ENCODE measurements around the gene COL27A1. TPM values are rescaled to one million over a fixed set of nuclear protein-coding genes. Genes with fewer than 3 reads are reported as not detected.

COL27A1 gene
- total RNA-seq, 2 experiments from 2014 or later = 4.0 to 4.1 TPM

DNA sequence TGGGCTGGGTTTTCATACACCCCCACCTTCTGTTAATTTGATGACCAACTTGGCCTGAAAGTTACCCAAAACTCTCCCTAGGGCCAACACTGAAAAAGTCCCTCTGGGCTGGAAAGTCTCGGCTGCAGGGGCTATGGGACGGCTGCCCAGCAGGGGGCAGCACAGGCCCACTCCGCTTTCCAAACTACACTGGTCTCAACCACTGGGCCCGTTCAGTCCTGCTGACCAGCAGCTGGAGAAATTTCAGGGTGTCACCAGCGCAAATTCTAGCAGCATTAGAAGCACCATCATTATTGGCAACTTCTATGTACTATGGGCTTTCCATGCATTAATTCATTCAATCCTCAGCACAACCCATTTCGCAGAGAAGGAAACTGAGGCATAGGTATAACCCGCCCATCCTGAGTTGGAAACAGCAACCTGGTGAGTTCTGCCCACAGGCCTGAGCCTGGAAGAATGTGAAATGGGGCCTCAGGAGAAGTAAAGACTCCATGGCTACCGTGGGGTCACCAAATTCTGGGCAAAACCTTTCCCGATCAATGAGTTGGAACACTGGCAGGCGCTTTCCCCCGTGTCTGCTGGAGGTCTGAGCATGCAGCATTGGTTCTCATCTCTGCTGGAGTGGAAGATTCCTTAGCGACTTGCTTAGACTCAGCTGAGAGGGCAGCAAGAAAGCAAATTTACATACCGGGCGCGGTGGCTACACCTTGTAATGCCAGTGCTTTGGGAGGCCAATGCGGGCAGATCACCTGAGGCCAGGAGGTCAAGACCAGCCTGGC is 184.0 kb downstream of the COL27A1 start:
- Mint-ChIP-seq H3K27me3 (no peaks in the 10 kb centered on the region), H3K9me3 (peaks cover 3% of the 10 kb centered on the region), H3K36me3 (peaks cover 72% of the 10 kb centered on the region), H3K27ac (peak overlapping the region; percentile 64), H3K4me1 (ENCODE audit: low read depth) (peaks cover 3% of the 10 kb centered on the region), H3K4me3 (no peak overlapping the region)
- intact Hi-C loops (cut with micrococcal nuclease) = loop anchor here (1.0 to 2.0 kb wide), 3 partner anchors 10 to 59 kb away; partner anchors contain the start of gene AKNA
- ChIA-PET CTCF (interaction anchor here (0.7 to 3.5 kb wide), 16 partner anchors 10 to 314 kb away, joined by 3 to 46 read pairs (median 3); partner anchors contain the start of gene AKNA), POLR2A (interaction anchor here (2.1 kb wide), 1 partner anchor 9 kb away, joined by 7 read pairs; no protein-coding TSS in a partner anchor)
- peak; percentile 71 for DNase-seq

DNA sequence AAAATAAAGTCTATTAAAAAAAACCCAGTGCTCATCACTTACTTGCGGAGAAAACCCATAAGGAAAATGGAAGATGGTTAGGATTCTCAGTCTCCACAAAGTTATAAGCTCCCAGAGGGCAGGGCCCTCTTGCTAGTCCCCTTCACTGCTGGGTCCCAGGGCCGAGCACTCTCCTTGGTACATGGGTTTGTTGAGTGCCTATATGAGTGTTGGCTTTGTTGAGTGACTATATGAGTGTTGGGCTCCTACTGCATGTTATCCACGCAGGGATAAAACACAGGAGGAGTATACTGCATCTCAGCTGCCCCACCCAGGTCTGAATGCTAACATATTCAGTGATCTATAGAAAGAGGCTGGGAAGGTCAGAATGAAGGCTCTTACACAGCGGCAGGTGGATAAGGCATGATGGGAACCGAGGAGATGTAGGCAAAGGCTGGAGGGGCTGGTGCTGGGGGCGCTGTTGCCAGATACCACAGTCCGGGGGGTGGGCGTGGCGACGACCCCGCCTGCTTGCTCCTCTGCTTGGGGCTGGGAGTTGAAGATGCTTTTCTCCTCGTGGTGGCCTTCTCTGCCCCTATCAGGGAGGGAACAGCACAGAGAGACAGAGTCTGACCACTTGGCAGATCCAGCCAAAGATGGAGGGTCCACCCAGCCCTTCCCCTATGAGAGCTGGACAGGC is 186.0 kb downstream of the COL27A1 start:
- H3K27ac Mint-ChIP-seq = peak overlapping the region; percentile 58
- ChIA-PET POLR2A (interaction anchor here (0.7 kb wide), 1 partner anchor 44 kb away, joined by 3 read pairs; no protein-coding TSS in a partner anchor), CTCF (interaction anchor here (1.2 to 3.5 kb wide), 2 partner anchors 46 to 64 kb away, joined by 3 to 46 read pairs; partner anchors contain the start of gene AKNA)
- H3K4me3 Mint-ChIP-seq = no peak overlapping the region
- H3K36me3 Mint-ChIP-seq = peaks cover 75% of the 10 kb centered on the region
- H3K27me3 Mint-ChIP-seq = no peaks in the 10 kb centered on the region
- intact Hi-C loops (cut with micrococcal nuclease) = loop anchor here (10.0 kb wide), 1 partner anchor 144 kb away; no protein-coding TSS in a partner anchor
- no peak for DNase-seq
- peaks cover 3% of the 10 kb centered on the region for H3K4me1 Mint-ChIP-seq (ENCODE audit: low read depth)
- no peaks in the 10 kb centered on the region for H3K9me3 Mint-ChIP-seq

DNA sequence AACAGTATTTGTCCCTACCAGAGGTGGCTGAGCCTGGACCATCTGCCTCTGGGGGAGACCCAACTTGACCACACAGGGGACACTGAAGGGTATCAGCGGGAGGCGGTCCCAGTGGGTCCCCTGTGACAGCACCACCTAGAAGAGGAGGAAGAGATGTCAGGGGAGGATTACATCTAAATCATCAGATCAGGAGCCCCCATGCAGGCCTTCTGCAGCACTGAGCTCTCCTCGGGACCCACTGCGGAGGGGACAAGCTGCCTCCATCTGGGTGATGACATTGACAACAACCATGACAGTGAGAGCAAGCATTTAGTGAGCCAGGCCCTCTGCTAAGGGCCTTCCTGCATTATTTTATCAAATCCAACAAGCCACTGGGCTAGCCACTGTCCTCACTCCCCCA is 186.7 kb downstream of the COL27A1 start:
- Mint-ChIP-seq H3K27ac (no peak overlapping the region), H3K9me3 (no peaks in the 10 kb centered on the region), H3K27me3 (no peaks in the 10 kb centered on the region), H3K4me3 (no peak overlapping the region), H3K36me3 (peaks cover 76% of the 10 kb centered on the region), H3K4me1 (ENCODE audit: low read depth) (peaks cover 3% of the 10 kb centered on the region)
- intact Hi-C loops (cut with micrococcal nuclease) = loop anchor here (10.0 kb wide), 1 partner anchor 143 kb away; no protein-coding TSS in a partner anchor
- ChIA-PET POLR2A (interaction anchor here (0.7 kb wide), 1 partner anchor 44 kb away, joined by 3 read pairs; no protein-coding TSS in a partner anchor), CTCF (no interaction called here)
- DNase-seq = no peak

DNA sequence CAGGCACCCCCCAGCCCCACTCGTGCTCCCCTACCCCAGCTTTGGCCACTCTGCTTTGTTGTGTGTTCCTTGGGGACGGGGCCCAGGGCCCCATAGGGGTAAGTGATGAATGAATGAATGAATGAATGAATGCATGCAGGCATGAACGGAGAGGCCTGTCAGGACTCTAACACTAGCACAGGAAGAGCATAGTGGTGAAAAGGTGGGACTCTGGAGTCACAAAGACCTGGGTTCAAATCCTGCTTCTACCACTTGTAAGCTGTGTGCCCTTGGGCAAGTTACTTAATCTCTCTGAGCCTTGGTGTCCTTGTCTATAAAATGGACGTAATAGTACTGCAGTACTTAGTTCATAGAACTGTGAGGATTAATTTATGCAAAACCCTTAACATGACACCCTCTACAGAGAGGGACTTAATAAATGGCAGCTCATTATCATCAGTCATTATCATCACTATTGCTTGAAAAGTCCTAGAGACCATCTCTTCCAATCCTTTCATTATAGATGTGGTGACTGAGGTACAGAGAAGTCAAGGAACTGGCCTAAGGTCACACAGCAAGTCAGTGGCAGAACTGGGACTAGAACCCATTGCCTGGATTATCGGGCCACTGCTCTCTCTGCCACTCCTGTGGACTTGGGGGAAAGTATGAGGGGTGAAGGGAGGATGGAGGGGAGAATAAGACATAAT is 187.6 kb downstream of the COL27A1 start:
- Mint-ChIP-seq H3K4me1 (ENCODE audit: low read depth) (peaks cover 6% of the 10 kb centered on the region), H3K4me3 (no peak overlapping the region), H3K27ac (peak overlapping the region; percentile 66), H3K36me3 (peaks cover 75% of the 10 kb centered on the region), H3K9me3 (no peaks in the 10 kb centered on the region), H3K27me3 (no peaks in the 10 kb centered on the region)
- no peak for DNase-seq
- ChIA-PET CTCF (interaction anchor here (1.3 kb wide), 1 partner anchor 63 kb away, joined by 3 read pairs; no protein-coding TSS in a partner anchor), POLR2A (no interaction called here)
- intact Hi-C loops (cut with micrococcal nuclease) = loop anchor here (10.0 kb wide), 1 partner anchor 142 kb away; no protein-coding TSS in a partner anchor

DNA sequence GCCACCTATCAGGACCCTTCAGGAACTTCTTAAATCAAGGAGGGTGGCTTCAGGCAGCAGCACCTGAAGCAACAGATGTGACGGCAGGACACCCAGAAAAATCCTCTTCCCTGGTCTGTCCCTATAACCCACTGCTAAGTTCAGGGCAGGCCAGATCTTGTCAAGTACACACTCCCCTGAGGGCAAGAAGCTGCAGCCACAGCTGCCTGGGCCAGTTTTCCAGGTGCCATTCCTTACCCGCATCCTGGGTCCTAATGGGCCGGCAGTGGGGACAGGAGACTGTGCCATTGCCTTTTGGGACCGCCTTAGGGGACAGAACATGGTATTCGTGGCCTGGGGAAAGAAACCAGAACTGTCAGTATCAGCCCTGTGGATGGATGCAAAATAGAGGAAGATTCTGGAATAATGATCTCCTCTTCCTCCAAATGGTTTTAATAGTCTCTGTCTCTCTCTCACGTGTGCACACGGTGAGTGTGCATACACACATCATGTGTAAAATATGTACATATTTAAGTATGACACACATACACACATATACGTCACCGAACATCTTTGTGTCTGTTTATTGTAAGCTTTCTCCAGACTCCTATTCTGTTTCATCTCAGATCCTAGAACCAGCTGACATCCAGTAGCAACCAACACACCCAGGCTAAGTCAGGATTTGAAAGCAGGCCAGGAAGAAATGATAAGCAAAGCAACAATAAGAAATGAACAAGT is 188.3 kb downstream of the COL27A1 start:
- peaks cover 77% of the 10 kb centered on the region for H3K36me3 Mint-ChIP-seq
- H3K4me1 Mint-ChIP-seq (ENCODE audit: low read depth) = peaks cover 13% of the 10 kb centered on the region
- intact Hi-C loops (cut with micrococcal nuclease) = loop anchor here (10.0 kb wide), 1 partner anchor 141 kb away; no protein-coding TSS in a partner anchor
- no peaks in the 10 kb centered on the region for H3K27me3 Mint-ChIP-seq
- no peaks in the 10 kb centered on the region for H3K9me3 Mint-ChIP-seq
- ChIA-PET CTCF (interaction anchor here (1.0 to 1.7 kb wide), 3 partner anchors 54 to 310 kb away, joined by 3 to 6 read pairs (median 3); no protein-coding TSS in a partner anchor), POLR2A (no interaction called here)
- no peak overlapping the region for H3K4me3 Mint-ChIP-seq
- DNase-seq = no peak
- peak overlapping the region; percentile 66 for H3K27ac Mint-ChIP-seq

DNA sequence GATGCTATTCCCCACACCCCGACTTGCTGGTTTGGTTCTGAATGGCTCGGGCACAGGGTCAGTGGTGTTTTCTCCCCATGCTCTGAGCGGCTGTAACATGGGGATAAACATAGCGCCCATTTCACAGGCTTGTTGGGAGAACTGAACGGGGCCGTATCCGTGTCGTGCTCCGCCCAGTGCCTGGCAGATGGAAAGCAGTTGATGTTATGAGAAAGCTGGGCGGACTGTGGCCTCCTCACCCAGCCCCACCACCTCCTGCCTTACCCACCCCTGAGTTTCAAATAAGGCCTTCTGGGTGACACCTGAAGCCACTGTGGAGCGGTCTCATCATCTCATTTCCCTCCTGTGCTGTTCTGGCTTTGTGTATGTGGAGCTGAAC is 188.8 kb downstream of the COL27A1 start:
- CTCF ChIA-PET = interaction anchor here (1.0 to 1.7 kb wide), 3 partner anchors 53 to 310 kb away, joined by 3 to 6 read pairs (median 4); no protein-coding TSS in a partner anchor
- intact Hi-C loops (cut with micrococcal nuclease) = loop anchor here (10.0 kb wide), 1 partner anchor 141 kb away; no protein-coding TSS in a partner anchor
- POLR2A ChIA-PET = interaction anchor here (1.4 kb wide), 1 partner anchor 42 kb away, joined by 4 read pairs; no protein-coding TSS in a partner anchor
- Mint-ChIP-seq H3K36me3 (peaks cover 77% of the 10 kb centered on the region), H3K4me1 (ENCODE audit: low read depth) (peaks cover 19% of the 10 kb centered on the region), H3K9me3 (no peaks in the 10 kb centered on the region), H3K4me3 (no peak overlapping the region), H3K27ac (no peak overlapping the region), H3K27me3 (no peaks in the 10 kb centered on the region)
- no peak for DNase-seq

DNA sequence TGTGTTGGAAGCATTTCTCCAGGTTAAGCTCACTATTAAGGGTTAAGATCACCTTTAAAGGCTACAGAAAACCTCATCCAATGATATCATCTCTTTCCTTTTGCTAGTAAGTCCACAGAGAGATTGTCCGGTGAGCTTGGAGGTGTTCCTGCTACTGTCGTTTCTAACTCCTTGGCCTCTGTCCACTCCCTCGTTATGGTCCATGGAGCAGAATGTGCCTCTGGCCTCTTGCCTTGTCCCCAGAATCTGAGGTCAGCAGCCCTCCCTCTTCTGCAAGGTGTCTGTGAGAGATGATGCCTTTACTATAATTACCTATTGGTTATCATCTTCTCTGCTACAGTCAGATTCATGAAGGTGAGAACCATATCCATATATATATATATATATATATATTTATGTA is 189.4 kb downstream of the COL27A1 start:
- DNase-seq = no peak
- Mint-ChIP-seq H3K9me3 (no peaks in the 10 kb centered on the region), H3K27me3 (no peaks in the 10 kb centered on the region), H3K36me3 (peaks cover 79% of the 10 kb centered on the region), H3K4me3 (no peak overlapping the region), H3K27ac (peak overlapping the region; percentile 47), H3K4me1 (ENCODE audit: low read depth) (peaks cover 24% of the 10 kb centered on the region)
- ChIA-PET CTCF (interaction anchor here (1.0 to 1.7 kb wide), 3 partner anchors 53 to 309 kb away, joined by 3 to 6 read pairs (median 4); no protein-coding TSS in a partner anchor), POLR2A (interaction anchor here (1.4 kb wide), 1 partner anchor 41 kb away, joined by 4 read pairs; no protein-coding TSS in a partner anchor)
- intact Hi-C loops (cut with micrococcal nuclease) = loop anchor here (10.0 kb wide), 1 partner anchor 140 kb away; no protein-coding TSS in a partner anchor

DNA sequence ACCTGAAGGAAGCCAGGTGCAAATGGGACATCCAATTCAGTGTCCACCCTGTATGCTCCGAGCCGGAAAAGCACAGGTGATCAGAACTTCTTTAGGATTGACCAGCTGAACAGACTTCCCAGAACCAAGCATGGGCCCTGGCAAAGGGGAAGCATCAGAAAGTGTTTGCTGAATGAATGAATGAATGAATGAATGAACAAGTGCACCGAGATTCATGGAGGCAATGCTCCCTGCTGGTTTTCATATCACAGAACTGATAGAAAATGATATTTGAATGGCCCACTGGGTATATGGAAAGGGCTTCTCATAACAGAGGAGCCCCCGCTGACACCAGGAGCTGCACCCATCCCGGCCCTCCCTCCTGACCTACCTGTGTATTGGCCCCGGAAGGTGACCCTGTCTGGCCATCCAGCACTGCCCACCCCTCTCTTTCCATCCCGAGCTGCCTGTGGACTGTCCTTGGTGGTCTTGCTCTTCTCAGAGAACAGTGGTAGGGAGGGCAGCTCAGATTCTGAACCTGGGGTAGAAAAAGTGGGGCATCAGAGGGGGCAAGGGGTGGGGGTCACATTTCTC is 190.2 kb downstream of the COL27A1 start:
- Mint-ChIP-seq H3K9me3 (no peaks in the 10 kb centered on the region), H3K36me3 (peaks cover 83% of the 10 kb centered on the region), H3K4me1 (ENCODE audit: low read depth) (peaks cover 33% of the 10 kb centered on the region), H3K27ac (peak overlapping the region; percentile 62), H3K27me3 (no peaks in the 10 kb centered on the region), H3K4me3 (no peak overlapping the region)
- intact Hi-C loops (cut with micrococcal nuclease) = loop anchor here (10.0 kb wide), 1 partner anchor 139 kb away; no protein-coding TSS in a partner anchor
- POLR2A ChIA-PET = interaction anchor here (0.9 to 1.4 kb wide), 2 partner anchors 37 to 41 kb away, joined by 3 to 4 read pairs; no protein-coding TSS in a partner anchor
- DNase-seq = no peak
- CTCF ChIA-PET = interaction anchor here (1.7 kb wide), 1 partner anchor 308 kb away, joined by 6 read pairs; no protein-coding TSS in a partner anchor

DNA sequence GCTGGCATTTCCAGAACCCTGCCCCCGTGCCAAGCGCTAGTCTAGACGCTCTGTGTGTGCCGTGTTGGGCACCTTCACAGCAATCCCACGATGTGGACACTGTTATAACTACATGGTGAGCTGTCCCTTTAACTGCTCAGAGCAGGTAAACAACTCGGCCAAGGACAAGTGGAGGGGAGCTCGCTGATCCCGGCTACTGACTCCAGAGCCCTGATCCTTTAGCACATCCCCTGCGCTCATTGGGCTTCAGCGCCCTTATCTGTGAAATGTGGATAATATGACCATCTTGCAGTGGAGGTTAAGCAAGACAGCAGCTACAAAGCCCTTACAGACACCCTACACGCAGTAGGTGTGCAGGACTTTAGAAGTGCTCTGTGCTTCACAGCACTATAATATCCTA is 190.8 kb downstream of the COL27A1 start:
- no peak overlapping the region for H3K27ac Mint-ChIP-seq
- no peaks in the 10 kb centered on the region for H3K27me3 Mint-ChIP-seq
- H3K4me1 Mint-ChIP-seq (ENCODE audit: low read depth) = peaks cover 38% of the 10 kb centered on the region
- intact Hi-C loops (cut with micrococcal nuclease) = loop anchor here (10.0 kb wide), 1 partner anchor 139 kb away; no protein-coding TSS in a partner anchor
- peaks cover 85% of the 10 kb centered on the region for H3K36me3 Mint-ChIP-seq
- no peaks in the 10 kb centered on the region for H3K9me3 Mint-ChIP-seq
- no peak overlapping the region for H3K4me3 Mint-ChIP-seq
- ChIA-PET CTCF (no interaction called here), POLR2A (interaction anchor here (0.9 kb wide), 1 partner anchor 36 kb away, joined by 3 read pairs; no protein-coding TSS in a partner anchor)
- DNase-seq = no peak

DNA sequence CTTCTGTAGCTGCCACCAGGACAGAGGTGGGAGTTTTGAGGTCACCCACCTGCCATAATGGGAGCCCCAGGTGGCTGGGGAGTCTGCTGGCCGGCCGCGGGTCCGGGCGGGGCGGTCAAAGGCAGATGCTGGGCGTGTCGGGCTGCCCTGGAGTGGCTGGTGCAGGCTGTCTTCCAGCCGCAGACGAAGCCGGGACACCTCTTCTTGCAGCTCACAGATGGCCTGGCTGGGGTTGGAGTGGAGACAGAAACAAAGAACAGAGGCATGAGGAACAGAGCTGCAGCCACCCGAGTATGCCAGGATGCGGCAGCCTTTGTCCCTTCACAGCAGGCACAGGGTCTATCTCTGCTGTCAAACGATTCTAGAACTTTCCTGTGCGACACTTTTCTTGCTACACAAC is 192.3 kb downstream of the COL27A1 start:
- H3K4me1 Mint-ChIP-seq (ENCODE audit: low read depth) = peaks cover 42% of the 10 kb centered on the region
- no peaks in the 10 kb centered on the region for H3K27me3 Mint-ChIP-seq
- H3K27ac Mint-ChIP-seq = peak overlapping the region; percentile 100
- ChIA-PET CTCF (interaction anchor here (1.3 to 1.5 kb wide), 2 partner anchors 9 to 58 kb away, joined by 4 read pairs; no protein-coding TSS in a partner anchor), POLR2A (interaction anchor here (1.2 to 2.2 kb wide), 2 partner anchors 9 to 38 kb away, joined by 3 to 7 read pairs; no protein-coding TSS in a partner anchor)
- DNase-seq = no peak
- intact Hi-C loops (cut with micrococcal nuclease) = loop anchor here (10.0 kb wide), 1 partner anchor 137 kb away; no protein-coding TSS in a partner anchor
- no peaks in the 10 kb centered on the region for H3K9me3 Mint-ChIP-seq
- no peak overlapping the region for H3K4me3 Mint-ChIP-seq
- peaks cover 82% of the 10 kb centered on the region for H3K36me3 Mint-ChIP-seq

All from activated CD4-positive, alpha-beta memory T cell treated with anti-CD3 and anti-CD28 coated beads for 36 hours (primary cell).